Right cardiac atrium (tissue), 5 donors: ENCODE results near the gene BCL11B. TPM values are rescaled to one million over a fixed set of nuclear protein-coding genes. Genes with fewer than 3 reads are reported as not detected.

Experiments
- ATAC-seq, 2 donors: fragments of 200-7000 bp; cut with Tn5 transposase; one replicate each; pipeline versions ENCODE4 v1.8.0 to v1.9.1; 2020; ENCODE audit warnings: moderate library complexity in 2 of 2, mild to moderate bottlenecking in 1 of 2
- DNase-seq, 3 donors: peaks; one replicate each; pipeline ENCODE4 v3.0.0-alpha.2; 2020
- H3K27ac ChIP-seq: one replicate; pipeline ENCODE4 v1.5.1; 2013; ENCODE audit warnings: mild to moderate bottlenecking, low read length, control low read depth, moderate library complexity
- H3K27me3 ChIP-seq: one replicate; pipeline ENCODE4 v1.6.1; 2013; ENCODE audit not compliant: control insufficient read depth, insufficient read depth
- H3K4me1 ChIP-seq: one replicate; pipeline ENCODE4 v1.6.1; 2013; ENCODE audit warnings: low read length; ENCODE audit not compliant: control insufficient read depth, insufficient read depth
- H3K4me3 ChIP-seq: one replicate; pipeline ENCODE4 v1.5.1; 2013; ENCODE audit warnings: low read length, control low read depth
- H3K9me3 ChIP-seq: one replicate; pipeline ENCODE4 v1.6.1; 2013; ENCODE audit warnings: low read length; ENCODE audit not compliant: control insufficient read depth
- WGBS: extraction: QIAGEN DNeasy Blood & Tissue Kit; methylation state at CpG from one replicate; pipeline ENCODE4 v1.1.7; 2013; 5-methylcytosine and 5-hydroxymethylcytosine counted together
- intact Hi-C, 4 donors: fragments of 100-400 bp; cut with DNase I; formaldehyde crosslinking; loops; one replicate each; pipeline versions ENCODE4 v1.11.0 to v1.14.0; 2022 to 2023
- polyA plus RNA-seq: library from polyadenylated mRNA; stranded (reverse); fragments of 200-250 nt; gene quantifications from one replicate; pipeline ENCODE4 v1.2.3, GENCODE V29; 2013
- total RNA-seq, 4 donors: library from RNA; stranded (reverse); fragmentation: NEBNext Ultra II Directional; extraction: Animal tissue kit (Norgen Biotek cat#: 25700); gene quantifications; one replicate each; pipeline ENCODE4 v1.2.1, GENCODE V29; 2021
- donor health status: healthy with polysubstance abuse.
- donor health status: DM: no; HTN: yes; CAD: no.
- donor health status: DM: no; HTN: no; CAD: no.
- donor health status: DM: no; HTN: yes; CAD: no; lungs with severe emphysema.
- donor health status: DM: yes; HTN: yes; CAD: no.

BCL11B gene
- total and polyA plus RNA-seq, 5 donors, result 0.05 to 0.63 (median 0.21) TPM

DNA sequence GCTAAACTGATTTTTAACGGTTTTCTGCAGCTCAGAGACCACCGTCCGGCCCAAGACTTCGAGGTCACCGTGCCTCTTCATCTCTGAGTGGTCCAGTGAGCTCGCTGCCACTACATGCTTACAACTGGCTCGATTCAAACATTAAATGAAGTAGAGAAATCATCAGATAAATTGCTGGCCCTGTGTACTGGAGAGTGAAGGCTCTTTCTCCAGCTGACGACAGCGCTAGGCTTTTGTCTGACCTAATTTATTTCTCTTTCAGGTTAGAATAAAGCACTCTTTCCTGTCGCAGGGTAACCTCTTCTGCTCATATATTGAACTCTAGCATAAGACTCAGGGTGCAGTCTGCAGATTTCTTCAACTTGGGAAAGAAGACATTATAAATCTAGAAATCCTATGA lies 6.4 kb downstream of the BCL11B start:
- H3K27ac ChIP-seq, result no peak overlapping the region
- 81% methylated on average over 10 of the region's 10 CpGs for WGBS
- DNase-seq (no peak), ATAC-seq (no peak)
- H3K9me3 ChIP-seq, result no peaks in the 10 kb centered on the region
- H3K4me3 ChIP-seq, result no peak overlapping the region
- intact Hi-C loops, result no loop called here
- H3K4me1 ChIP-seq, result no peaks in the 10 kb centered on the region
- no peaks in the 10 kb centered on the region for H3K27me3 ChIP-seq

DNA sequence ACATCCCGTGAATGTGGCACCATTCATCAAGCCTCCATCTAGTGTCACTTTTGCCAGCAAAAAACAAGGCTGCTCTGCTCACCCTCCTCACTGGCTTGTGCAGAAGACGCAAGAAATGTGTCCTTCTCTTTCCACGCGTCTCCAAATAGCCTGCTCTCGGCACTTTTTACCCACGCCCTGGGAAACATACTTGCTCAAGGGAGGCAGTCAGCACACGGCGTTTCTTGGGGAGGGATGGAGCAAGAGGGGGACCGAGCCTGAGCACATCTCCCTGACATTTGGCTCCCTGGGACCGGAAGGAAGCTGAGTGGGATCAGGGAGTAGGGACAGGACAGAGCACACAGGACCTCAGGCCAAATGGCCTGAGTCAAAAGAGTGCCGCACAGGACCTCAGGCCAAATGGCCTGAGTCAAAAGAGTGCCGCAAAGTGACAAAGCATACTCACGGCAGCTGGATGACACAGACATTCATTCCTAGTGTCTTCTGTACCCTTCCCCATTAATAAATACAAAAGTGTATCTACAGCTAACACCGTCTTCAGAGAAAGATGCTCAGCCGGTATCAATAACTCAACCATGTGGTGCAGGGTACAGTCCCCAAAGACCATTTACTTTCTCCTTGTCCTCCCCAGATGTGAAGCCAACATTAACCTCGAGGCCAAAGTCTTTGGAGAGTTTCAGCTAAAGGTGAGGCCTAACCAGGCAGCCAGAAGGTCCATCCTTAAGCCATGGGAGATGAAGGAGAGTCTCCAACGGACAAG lies 7.1 kb downstream of the BCL11B start:
- Histone ChIP-seq H3K27ac (no peak overlapping the region), H3K4me1 (no peaks in the 10 kb centered on the region), H3K4me3 (no peak overlapping the region), H3K9me3 (no peaks in the 10 kb centered on the region), H3K27me3 (no peaks in the 10 kb centered on the region)
- no peak for ATAC-seq
- intact Hi-C loops, result no loop called here
- DNase-seq, result no peak
- 64% methylated on average over 17 of the region's 17 CpGs for WGBS

DNA sequence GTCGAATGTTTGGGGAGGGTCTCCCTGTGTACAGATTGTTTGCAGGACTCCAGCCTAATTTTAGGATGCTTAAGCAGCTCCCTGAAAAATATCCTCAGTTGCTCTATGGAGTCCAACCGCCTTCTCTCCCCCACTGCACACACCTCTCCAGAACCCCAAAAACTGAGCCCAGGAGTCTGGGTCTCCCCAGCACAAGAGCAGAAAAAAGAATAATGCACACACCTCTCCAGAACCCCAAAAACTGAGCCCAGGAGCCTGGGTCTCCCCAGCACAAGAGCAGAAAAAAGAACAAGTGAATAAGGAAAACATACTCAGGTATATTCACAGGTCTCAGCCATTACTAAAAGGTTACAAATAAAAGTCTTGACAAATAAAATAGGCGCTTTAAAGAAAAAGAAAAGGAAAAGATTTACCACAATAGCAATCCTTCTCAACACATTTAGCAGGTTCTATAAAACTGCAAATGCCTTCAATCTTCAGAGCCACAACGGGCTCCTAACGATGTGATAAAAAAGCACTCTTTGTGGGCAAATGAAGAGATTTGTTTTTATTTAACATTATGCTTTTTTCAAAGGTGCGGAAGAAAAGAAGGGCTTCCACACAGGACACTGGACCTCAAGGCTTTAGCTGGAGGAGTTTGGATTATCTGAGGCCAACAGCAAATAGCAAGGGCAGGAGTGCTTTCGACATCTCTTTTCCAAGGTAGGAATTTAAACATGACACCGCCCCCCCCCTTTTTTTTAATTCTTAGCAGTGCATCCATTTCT lies 8.2 kb downstream of the BCL11B start:
- 75% methylated on average over 8 of the region's 8 CpGs for WGBS
- Histone ChIP-seq H3K4me3 (no peak overlapping the region), H3K27me3 (no peaks in the 10 kb centered on the region), H3K9me3 (no peaks in the 10 kb centered on the region), H3K4me1 (no peaks in the 10 kb centered on the region), H3K27ac (no peak overlapping the region)
- intact Hi-C loops, result no loop called here
- DNase-seq, result no peak
- ATAC-seq, result no peak

DNA sequence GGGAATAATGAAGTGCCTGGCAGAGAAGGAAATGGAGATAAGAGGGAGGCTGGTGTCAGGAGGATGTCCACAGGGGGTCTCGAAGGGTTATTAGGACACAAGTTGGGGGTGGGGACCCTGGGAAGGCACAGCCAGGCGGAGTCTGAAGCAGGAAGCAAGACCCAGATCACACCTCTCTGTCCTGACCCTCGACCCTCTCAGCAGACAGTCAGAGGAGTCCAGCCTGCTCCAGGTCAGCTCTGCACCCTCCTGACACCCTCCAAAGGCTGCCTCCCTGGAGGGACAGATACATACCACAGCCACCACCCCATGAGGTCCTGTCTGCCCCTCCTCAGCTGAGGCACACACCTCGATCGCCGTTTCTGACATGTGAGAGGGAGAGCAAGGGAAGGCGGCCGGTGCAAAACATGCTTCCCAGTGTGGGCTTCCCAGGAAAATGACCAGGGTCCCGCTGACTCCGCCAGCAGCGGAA lies 9.0 kb downstream of the BCL11B start:
- ATAC-seq (no peak), DNase-seq (no peak)
- Histone ChIP-seq H3K9me3 (no peaks in the 10 kb centered on the region), H3K4me1 (no peaks in the 10 kb centered on the region), H3K27me3 (no peaks in the 10 kb centered on the region), H3K27ac (no peak overlapping the region), H3K4me3 (no peak overlapping the region)
- 34% methylated on average over 11 of the region's 11 CpGs for WGBS
- intact Hi-C loops, result no loop called here

DNA sequence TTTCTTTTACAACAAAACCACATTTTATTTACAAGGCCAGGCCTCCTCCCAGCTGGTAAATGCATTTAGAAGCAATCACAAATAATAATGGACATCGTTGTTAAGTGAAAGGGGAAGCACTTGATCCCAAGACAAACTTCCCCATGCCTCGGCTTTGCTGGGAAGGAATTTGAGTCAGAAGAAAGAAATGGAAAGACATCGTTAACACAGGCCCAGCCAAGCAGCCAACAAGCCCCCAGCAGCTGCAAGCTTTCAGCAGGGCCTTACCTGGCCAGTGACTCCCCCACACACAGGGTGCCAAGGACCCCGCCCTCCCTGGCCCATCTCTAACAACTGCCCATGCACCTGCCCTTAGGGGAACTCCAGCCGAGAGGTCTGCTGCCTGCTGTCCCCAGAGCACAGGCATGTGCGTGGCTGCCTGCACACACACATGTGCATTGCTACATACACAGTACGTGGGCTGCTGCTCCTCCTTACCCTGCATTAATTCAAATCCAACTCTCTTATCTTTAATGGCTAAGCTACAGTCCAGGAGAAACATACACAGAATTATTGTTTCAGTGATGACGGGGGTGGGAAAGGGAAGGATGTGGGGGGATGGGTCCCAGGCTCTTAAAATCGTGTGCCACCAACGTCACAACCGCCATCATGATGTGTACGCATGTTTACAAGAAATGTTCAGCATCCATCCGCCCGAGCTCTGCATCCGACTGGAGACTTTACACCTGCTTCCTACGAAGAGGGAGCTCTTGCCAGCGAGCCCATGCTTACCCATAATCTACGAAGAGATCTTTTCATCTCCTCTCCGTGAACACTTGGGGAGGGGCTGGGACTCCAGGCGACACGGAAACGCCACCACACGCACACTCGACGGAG lies 9.8 kb downstream of the BCL11B start:
- intact Hi-C loops, result no loop called here
- Histone ChIP-seq H3K4me1 (no peaks in the 10 kb centered on the region), H3K9me3 (no peaks in the 10 kb centered on the region), H3K27me3 (no peaks in the 10 kb centered on the region), H3K27ac (no peak overlapping the region), H3K4me3 (no peak overlapping the region)
- ATAC-seq (no peak), DNase-seq (no peak)
- WGBS, result 40% methylated on average over 25 of the region's 25 CpGs

DNA sequence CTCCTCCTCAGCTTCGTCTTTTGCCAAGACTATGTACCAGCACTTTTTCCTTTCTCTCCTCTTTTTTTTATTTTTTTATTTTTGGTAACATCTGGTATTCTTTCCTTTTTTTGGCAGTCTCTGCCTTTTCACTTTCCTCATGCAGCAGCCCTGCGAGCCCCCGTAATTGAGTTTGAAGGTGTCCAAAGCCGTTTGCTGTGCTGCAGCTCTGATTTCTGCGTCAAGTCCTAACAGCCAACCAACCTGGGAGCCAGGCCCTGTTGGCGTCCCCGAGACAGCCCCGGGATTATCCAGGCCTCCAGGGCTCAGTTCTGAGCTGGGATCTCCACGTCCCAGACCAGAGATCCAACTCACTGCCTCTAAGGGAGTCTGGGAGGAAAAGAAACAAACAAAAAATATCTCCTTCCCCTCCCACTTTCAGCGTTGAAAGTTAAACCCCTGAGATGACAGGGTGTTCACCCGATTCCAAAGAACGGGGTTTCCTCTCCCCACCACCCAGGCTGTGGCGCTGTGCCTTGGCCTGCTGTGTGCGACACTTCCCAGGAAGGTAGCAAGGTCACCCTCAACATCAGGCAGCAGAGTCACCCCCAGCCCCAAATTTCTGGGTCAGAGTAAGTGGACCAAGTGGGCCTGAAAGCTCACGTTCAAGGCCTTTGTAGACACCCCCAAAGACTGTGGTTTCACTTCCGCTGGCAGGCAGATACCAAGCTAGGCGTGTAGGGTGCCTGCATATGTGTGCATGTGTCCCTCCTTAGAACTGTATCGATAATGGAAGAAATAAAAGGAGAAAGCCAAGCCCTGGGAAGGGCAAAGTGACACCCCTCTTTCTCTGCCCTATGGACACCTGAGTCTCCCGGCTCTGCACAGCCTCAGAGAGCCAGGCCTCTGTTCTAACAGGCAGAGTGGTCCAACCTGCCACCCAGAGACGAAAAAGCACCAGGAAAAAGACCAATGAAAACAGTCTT lies 11.1 kb downstream of the BCL11B start:
- WGBS, result 65% methylated on average over 20 of the region's 20 CpGs
- Histone ChIP-seq H3K27me3 (no peaks in the 10 kb centered on the region), H3K4me3 (no peak overlapping the region), H3K4me1 (no peaks in the 10 kb centered on the region), H3K27ac (no peak overlapping the region), H3K9me3 (no peaks in the 10 kb centered on the region)
- DNase-seq (no peak), ATAC-seq (no peak)
- intact Hi-C loops, result no loop called here

DNA sequence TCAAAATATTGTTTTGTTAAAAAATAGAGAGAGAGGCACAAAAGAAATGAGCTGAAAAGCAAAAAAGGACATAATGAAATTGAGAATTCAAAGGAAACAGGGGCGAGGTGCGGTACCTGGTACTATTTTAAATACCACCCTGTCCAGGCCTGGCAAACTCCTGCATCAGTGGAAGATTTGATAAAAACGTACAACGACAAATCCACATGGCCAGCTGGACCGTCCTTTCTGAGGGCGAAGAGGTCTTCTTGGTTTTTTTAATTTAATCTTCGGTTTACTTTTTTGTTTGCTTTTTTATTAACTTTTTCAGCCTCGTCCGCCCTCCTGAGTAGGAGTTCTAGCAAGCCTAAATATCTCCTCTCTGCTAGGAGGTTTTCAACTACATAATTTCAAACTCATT lies 11.9 kb downstream of the BCL11B start:
- H3K4me1 ChIP-seq, result no peaks in the 10 kb centered on the region
- ATAC-seq (no peak), DNase-seq (no peak)
- H3K27me3 ChIP-seq, result no peaks in the 10 kb centered on the region
- no peak overlapping the region for H3K27ac ChIP-seq
- intact Hi-C loops, result no loop called here
- H3K4me3 ChIP-seq, result no peak overlapping the region
- H3K9me3 ChIP-seq, result no peaks in the 10 kb centered on the region
- WGBS, result 80% methylated on average over 9 of the region's 9 CpGs

DNA sequence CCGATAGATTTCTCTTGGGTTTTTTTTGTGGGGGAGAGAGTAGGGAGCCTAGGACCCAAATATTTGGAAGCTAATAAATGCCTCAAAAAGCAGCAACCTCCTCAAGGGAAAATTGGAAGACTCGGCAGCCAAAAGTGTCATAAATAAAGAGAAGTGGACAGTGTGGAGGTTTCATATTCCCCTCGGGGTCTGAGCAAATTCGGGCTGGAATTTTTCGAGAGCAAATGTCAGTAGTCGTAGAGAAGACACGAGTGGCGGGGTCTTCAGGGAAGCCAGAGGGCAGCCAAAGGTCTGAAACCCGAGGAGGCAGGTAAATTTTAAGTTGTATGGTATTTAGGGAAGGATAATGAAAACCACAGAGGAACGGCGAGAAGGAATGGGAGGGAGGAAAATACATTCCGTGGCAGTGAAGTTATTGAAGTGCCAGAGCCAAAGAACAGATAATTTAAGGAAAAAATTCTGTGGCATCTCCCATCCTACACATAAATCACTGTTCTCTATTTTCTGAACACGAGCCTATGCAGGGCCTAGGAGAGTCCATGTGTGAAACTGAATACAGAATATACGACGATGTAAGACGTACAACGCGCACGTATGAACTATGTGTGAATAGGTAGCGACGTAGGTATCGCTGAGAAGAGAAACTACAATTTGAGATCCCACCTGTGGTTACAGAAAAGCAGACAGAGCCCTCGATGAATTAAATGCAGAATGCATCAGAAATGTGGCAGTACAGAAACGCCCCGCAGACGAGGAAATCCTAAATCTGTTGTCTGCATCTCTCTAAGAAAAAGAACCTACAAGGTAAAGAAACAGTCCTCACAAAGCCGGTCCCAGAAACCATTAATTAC lies 12.9 kb downstream of the BCL11B start:
- ATAC-seq, result no peak
- Histone ChIP-seq H3K4me3 (no peak overlapping the region), H3K4me1 (no peaks in the 10 kb centered on the region), H3K27ac (no peak overlapping the region), H3K9me3 (no peaks in the 10 kb centered on the region), H3K27me3 (no peaks in the 10 kb centered on the region)
- no peak for DNase-seq
- WGBS, result 65% methylated on average over 27 of the region's 27 CpGs
- intact Hi-C loops, result no loop called here

DNA sequence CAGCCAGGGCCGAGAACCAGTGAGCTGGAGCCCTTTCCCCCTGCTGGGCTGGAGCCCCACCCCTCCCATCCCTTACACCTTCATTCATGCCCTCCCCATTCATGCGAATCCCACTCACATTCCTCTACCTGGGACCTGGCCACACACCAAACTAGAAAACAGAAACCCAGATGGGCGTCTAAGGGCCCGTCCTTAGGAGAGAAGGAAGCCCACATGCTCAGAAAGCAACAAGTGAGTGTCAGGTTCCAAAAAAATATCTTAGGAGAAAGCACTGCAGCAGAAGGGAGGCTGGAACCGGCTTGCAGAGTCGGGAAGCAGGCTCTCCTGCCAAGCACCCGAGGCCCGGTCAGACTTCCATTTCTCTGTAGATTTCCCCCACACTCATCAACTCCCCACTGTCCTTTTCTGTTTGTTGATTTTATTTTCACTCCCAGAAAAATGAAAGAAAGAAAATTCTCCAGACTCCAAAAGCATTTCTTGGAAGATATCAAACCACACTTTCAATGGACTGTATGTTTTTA lies 13.6 kb downstream of the BCL11B start:
- intact Hi-C loops, result no loop called here
- DNase-seq (no peak), ATAC-seq (no peak)
- H3K27me3 ChIP-seq, result no peaks in the 10 kb centered on the region
- H3K4me3 ChIP-seq, result no peak overlapping the region
- H3K27ac ChIP-seq, result no peak overlapping the region
- no peaks in the 10 kb centered on the region for H3K9me3 ChIP-seq
- no peaks in the 10 kb centered on the region for H3K4me1 ChIP-seq
- WGBS, result 22% methylated on average over 8 of the region's 8 CpGs
